GM13976 (cell line): ENCODE results near the gene BHLHA9.
"Not testable (repeated sequence)": the region's sequence is repeated elsewhere in the genome, so short reads cannot be mapped to it uniquely, and the experiment has no call there.

ENCODE experiments used
- DNase-seq: peaks from one replicate; pipeline ENCODE4 v3.0.0; 2012; ENCODE audit warnings: low spot score
- CTCF ChIP-seq: IDR thresholded peaks from 2 replicates; pipeline ENCODE4 v1.5.1; 2012; ENCODE audit warnings: borderline replicate concordance, mild to moderate bottlenecking; ENCODE audit not compliant: insufficient read depth; ENCODE audit errors: extremely low read depth, missing control alignments, control extremely low read depth
- in situ Hi-C: fragments of 300-500 bp; cut with MboI; formaldehyde crosslinking; loops from one replicate; pipeline ENCODE4 v1.12.0; 2022; ENCODE audit warnings: low sequenced_read_pairs, mixed read lengths, inconsistent platforms; ENCODE audit not compliant: unreplicated experiment

The BHLHA9 gene

DNA sequence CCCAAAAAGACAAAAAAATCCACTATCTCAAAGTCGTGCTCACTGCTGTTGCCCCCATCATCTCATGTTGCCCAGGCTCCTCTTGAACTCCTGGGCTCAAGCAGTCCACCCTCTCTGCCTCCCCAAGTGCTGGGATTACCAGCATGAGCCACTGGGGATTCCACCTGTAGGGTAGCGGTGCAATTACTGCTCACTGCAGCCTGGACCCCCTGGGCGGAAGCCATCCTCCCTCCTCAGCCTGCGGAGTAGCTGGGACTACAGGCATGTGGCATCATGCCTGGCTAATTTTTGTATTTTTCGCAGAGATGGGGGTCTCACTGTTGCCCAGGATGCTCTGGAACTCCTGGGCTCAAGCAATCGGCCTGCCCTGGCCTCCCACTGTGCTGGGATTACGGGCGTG is 37.9 kb upstream of the BHLHA9 start:
- no peak for DNase-seq
- in situ Hi-C loops: no loop called here
- TF ChIP-seq CTCF: no peak

- in situ Hi-C loops: no loop called here
- no peak for TF ChIP-seq CTCF
- DNase-seq: no peak
Measured at GRCh38 chr17:1232786-1233185, 37.5 kb upstream of the BHLHA9 start.

- DNase-seq: no peak
- TF ChIP-seq CTCF: no peak
- in situ Hi-C loops: no loop called here
Measured at GRCh38 chr17:1234455-1234854, 35.8 kb upstream of the BHLHA9 start.

DNA sequence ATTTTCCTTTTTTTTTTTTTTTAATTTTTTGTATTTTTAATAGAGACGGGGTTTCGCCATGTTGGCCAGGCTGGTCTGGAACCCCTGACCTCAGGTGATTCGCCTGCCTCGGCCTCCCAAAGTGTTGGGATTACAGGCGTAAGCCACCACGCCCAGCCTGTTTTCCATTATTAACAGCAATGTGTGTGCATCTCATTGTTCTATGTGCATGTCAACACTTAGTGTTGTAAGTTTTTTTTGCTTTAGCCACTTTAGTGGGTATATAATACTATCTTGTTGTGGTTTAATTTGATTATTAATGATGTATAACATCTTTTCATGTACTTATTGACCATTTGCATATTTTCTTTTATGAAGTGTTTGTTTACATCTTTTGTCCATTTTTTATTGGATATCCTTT is 32.8 kb upstream of the BHLHA9 start:
- DNase-seq: no peak
- in situ Hi-C loops: no loop called here
- TF ChIP-seq CTCF: no peak

- no peak for TF ChIP-seq CTCF
- in situ Hi-C loops: no loop called here
- DNase-seq: no peak
Measured at GRCh38 chr17:1239210-1239609, 31.0 kb upstream of the BHLHA9 start.

DNA sequence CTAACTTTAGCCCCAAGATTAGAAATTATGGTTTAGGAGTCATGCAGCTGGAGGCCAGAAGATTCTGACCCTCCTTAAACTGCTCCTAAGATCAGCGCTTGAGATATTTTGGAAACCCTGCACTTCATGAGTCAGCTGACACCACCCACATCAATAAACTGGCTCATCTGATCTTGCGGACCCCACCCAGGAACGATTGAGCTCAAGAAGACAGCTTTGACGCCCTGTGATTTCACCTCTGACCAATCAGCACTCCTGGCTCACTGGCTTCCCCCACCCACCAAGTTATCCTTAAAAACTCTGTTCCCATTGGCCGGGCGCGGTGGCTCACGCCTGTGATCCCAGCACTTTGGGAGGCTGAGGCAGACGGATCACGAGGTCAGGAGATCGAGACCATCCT is 29.8 kb upstream of the BHLHA9 start:
- DNase-seq, in situ Hi-C loops: not testable (repeated sequence)

DNA sequence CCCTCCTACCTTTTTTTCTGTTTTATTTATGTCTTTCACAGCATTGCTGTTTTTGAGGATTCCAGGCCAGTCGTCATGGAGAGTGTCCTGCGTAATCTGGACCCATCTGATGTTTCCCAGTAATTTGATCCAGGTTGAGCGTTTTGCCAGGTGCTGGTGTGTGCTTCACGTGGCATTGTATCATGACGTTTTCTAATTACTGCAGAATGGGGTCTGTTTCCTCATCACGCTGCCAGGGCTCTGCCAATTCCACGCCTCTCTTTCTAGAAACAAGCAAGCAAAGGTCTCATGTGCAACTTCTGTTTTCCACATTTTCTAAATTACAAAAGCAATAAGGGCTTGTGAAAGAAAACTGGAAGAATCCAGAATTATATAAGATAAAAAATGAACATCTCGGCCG is 28.3 kb upstream of the BHLHA9 start:
- DNase-seq: no peak
- no peak for TF ChIP-seq CTCF
- in situ Hi-C loops: no loop called here
